Gastroesophageal sphincter (tissue), 4 donors: ENCODE results near the gene FKRP. TPM values are rescaled to one million over a fixed set of nuclear protein-coding genes. Genes with fewer than 3 reads are reported as not detected.
A peak's percentile ranks its signal among the peaks of the same experiment; 100 is the strongest.

Experiments used
- ATAC-seq: fragments of 150-250 bp; one replicate; pipeline ENCODE4 v1.9.1; 2016; ENCODE audit warnings: mild to moderate bottlenecking, moderate library complexity
- H3K27ac ChIP-seq, 4 donors: fragments of 200-600 bp; sonication (generic) in 3 of 4; 1 replicate in 3 of 4; 2 replicates in 1 of 4; pipeline ENCODE4 v1.5.1; 2016 to 2019
- H3K27me3 ChIP-seq: fragments of 200-600 bp; sonication (generic); one replicate; pipeline ENCODE4 v1.5.1; 2019
- H3K36me3 ChIP-seq, 2 donors: fragments of 200-600 bp; sonication (generic); one replicate each; pipeline ENCODE4 v1.5.1; 2019; ENCODE audit warnings: control low read depth in 1 of 2
- H3K4me1 ChIP-seq, 3 donors: fragments of 200-600 bp; sonication (generic); 1 replicate in 2 of 3; 2 replicates in 1 of 3; pipeline ENCODE4 v1.5.1; 2016 to 2019; ENCODE audit warnings: control low read depth in 2 of 3
- H3K4me3 ChIP-seq, 2 donors: fragments of 200-600 bp; sonication (generic); one replicate each; pipeline ENCODE4 v1.5.1; 2019; ENCODE audit warnings: mild to moderate bottlenecking in 1 of 2, moderate library complexity in 1 of 2
- H3K9me3 ChIP-seq, 3 donors: fragments of 200-600 bp; sonication (generic); one replicate each; pipeline ENCODE4 v1.5.1; 2017 to 2019; ENCODE audit warnings: control low read depth in 2 of 3
- EP300 ChIP-seq: sonication (generic); formaldehyde crosslinking; IDR thresholded peaks from one replicate; pipeline ENCODE4 v1.6.1; 2017; ENCODE audit warnings: antibody characterized with exemption, mild to moderate bottlenecking
- POLR2A ChIP-seq, 2 donors: fragments of 450-650 bp; IDR thresholded peaks; one replicate each; pipeline ENCODE4 v1.6.1; 2017; ENCODE audit warnings: antibody characterized with exemption in 2 of 2, mild to moderate bottlenecking in 2 of 2, moderate library complexity in 1 of 2
- POLR2AphosphoS5 ChIP-seq: sonication (generic); formaldehyde crosslinking; IDR thresholded peaks from one replicate; pipeline ENCODE4 v1.6.1; 2017; ENCODE audit warnings: antibody characterized with exemption
- WGBS, 2 donors: methylation state at CpG; one replicate each; pipeline ENCODE4 v1.1.5; 2018; ENCODE audit warnings: low coverage in 1 of 2; 5-methylcytosine and 5-hydroxymethylcytosine counted together
- total RNA-seq, 4 donors: library from RNA; depleted of rRNA; stranded (reverse); fragments of >200 nt; gene quantifications; one replicate each; pipeline ENCODE4 v1.1.0, GENCODE V29; 2016
- TF ChIP-seq, protein P1 (sequence below), 4 experiments: fragments of 200-600 bp in 2 of 4; fragments of 450-650 bp in 2 of 4; sonication (generic) in 1 of 4; IDR thresholded peaks; one replicate each; pipeline ENCODE4 v1.5.1; 2017 to 2019; ENCODE audit warnings: antibody characterized with exemption in 4 of 4, mild to moderate bottlenecking in 2 of 4, moderate library complexity in 2 of 4

FKRP gene
- total RNA-seq, 4 donors from 2014 or later: 18.7 to 22.5 (median 20.3) TPM

DNA sequence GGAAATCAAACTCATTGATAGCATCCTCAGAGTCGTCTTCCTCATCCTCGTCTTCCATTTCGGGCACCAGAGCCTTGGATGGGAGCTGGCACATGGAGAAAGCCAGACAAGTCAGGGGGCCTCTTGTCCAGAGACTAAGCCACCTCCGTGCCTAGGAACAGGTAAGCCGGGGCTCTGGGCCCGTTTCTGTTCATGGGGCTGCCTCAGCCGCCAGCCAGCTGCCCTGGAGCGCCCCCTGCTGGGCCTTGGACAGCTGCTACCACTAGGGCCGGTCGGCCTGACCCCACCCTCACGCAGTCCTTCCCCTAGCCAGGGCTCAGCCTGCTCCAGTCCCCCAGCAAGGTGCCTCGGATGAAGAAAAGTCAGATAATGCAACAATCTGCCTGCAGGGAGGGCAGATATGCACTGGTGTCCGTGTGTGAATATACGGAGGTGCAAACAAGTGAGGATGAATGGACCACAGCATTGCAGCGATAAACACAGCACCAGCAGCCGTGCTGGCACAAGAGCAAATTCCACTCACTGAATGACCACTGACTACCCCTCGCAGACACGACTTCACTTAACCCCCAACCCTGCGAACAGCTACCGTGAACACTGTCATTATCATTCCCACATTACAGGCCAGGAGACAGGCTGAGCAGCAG is 17.0 kb upstream of the FKRP start:
- WGBS, 2 donors: 44 to 60% methylated on average over 4 to 7 of the region's 20 CpGs
- Histone ChIP-seq H3K27ac (peak overlapping the region in 3 of 4 donors; percentile 49 to 65 (median 62)), H3K27me3 (no peaks in the 10 kb centered on the region), H3K4me3 (no peak overlapping the region), H3K9me3 (no peaks in the 10 kb centered on the region), H3K4me1 (peaks cover 0 to 61% (median 5%) of the 10 kb centered on the region in 3 donors), H3K36me3 (peaks cover 0 to 100% of the 10 kb centered on the region in 2 donors)
- no peak for TF ChIP-seq POLR2AphosphoS5
- TF ChIP-seq, protein P1, sequence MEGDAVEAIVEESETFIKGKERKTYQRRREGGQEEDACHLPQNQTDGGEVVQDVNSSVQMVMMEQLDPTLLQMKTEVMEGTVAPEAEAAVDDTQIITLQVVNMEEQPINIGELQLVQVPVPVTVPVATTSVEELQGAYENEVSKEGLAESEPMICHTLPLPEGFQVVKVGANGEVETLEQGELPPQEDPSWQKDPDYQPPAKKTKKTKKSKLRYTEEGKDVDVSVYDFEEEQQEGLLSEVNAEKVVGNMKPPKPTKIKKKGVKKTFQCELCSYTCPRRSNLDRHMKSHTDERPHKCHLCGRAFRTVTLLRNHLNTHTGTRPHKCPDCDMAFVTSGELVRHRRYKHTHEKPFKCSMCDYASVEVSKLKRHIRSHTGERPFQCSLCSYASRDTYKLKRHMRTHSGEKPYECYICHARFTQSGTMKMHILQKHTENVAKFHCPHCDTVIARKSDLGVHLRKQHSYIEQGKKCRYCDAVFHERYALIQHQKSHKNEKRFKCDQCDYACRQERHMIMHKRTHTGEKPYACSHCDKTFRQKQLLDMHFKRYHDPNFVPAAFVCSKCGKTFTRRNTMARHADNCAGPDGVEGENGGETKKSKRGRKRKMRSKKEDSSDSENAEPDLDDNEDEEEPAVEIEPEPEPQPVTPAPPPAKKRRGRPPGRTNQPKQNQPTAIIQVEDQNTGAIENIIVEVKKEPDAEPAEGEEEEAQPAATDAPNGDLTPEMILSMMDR (IDR thresholded peaks at IDR 0.05): peak in 3 of 4 experiments; percentile 88 to 96 (median 92)
- ATAC-seq: peak; percentile 73

DNA sequence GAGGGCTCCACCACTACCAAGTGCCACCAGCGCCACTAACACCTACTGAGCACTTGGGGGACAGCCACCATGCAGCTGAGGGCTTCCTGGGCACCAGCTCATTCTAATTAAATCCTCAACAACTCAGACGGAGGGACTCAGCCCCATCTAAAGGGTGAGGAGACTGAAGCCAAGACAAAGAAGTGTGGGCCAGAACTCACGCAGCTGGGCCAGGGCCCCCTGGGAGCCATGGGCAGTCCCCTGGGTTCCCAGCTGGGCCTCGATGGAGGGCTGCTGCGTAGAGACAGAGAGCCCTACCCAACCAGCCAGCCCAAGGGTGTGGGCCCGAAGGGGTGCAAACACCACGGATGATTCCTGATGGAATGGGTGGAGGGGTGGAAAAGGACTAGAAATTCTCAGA is 16.2 kb upstream of the FKRP start:
- Histone ChIP-seq H3K9me3 (no peaks in the 10 kb centered on the region), H3K27ac (no peak overlapping the region), H3K36me3 (peaks cover 0 to 100% of the 10 kb centered on the region in 2 donors), H3K4me1 (peaks cover 0 to 61% (median 5%) of the 10 kb centered on the region in 3 donors), H3K27me3 (no peaks in the 10 kb centered on the region), H3K4me3 (no peak overlapping the region)
- ATAC-seq: no peak
- whole genome bisulfite sequencing, 2 donors: 60 to 93% methylated on average over 1 to 3 of the region's 7 CpGs
- TF ChIP-seq POLR2A (IDR thresholded peaks at IDR 0.05) (no peak), POLR2AphosphoS5 (no peak), EP300 (no peak)
- TF ChIP-seq, protein P1 (IDR thresholded peaks at IDR 0.05): no peak

- Histone ChIP-seq H3K27ac (no peak overlapping the region), H3K36me3 (peaks cover 0 to 100% of the 10 kb centered on the region in 2 donors), H3K27me3 (no peaks in the 10 kb centered on the region), H3K4me1 (peaks cover 0 to 61% (median 5%) of the 10 kb centered on the region in 3 donors), H3K9me3 (no peaks in the 10 kb centered on the region), H3K4me3 (no peak overlapping the region)
- WGBS, 2 donors: 79 to 94% methylated on average over 5 to 6 of the region's 9 CpGs
- no peak for ATAC-seq
- TF ChIP-seq EP300 (no peak), POLR2A (IDR thresholded peaks at IDR 0.05) (no peak), POLR2AphosphoS5 (no peak)
- TF ChIP-seq, protein P1 (IDR thresholded peaks at IDR 0.05): no peak
Observed at GRCh38 chr19:46730187-46730586, 15.7 kb upstream of the FKRP start.

DNA sequence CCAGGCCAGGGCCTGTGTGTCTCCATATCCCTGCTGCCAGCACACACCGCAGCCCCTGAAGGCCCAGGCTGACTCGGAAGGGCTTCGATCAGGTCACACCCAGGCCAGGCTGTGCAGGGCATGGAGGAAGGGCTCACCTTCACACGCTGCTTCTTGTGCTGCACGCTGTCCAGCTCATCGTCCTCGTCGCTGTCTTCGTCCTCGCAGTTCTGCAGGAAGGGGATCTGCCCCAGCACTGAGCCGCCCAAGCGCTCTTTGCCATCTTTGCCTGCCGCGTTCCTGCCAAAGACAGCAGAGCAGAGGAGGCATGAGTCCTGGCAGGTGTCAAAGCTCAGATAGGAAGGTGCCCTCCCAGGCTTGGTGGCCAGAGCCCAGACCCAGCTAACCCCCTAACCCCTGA is 15.3 kb upstream of the FKRP start:
- H3K9me3 ChIP-seq: no peaks in the 10 kb centered on the region
- TF ChIP-seq EP300 (no peak), POLR2AphosphoS5 (no peak), POLR2A (IDR thresholded peaks at IDR 0.05) (no peak)
- TF ChIP-seq, protein P1 (IDR thresholded peaks at IDR 0.05): no peak
- 90% methylated on average over 10 of the region's 14 CpGs; no CpG with 5 or more reads in 1 of the 2 donors for WGBS, 2 donors
- peaks cover 0 to 61% (median 5%) of the 10 kb centered on the region in 3 donors for H3K4me1 ChIP-seq
- no peak overlapping the region for H3K4me3 ChIP-seq
- H3K27me3 ChIP-seq: no peaks in the 10 kb centered on the region
- no peak overlapping the region for H3K27ac ChIP-seq
- no peak for ATAC-seq
- H3K36me3 ChIP-seq: peaks cover 0 to 100% of the 10 kb centered on the region in 2 donors

DNA sequence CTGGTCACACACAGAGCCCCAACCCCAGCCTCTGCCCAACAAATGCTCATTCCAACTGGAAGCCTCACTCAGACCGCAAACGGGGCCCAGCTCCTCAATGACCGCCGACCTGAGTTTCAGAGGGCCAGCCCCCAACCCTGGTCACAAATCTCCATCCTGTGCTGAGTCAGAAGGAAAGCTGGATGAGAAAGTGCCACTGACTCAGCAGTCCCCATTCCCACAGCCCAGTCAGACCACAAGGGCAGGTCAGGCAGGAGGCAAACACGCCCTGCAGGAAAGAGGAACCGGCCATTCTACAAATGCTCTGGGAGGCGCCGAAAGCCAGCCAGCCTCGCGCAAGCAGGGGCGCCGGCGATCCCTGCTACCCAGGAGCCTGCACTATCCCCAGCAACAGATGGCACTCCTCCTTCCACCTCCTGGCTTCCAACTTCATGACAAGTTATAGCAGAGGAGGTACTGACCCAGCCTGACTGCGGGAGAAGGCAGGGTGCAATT is 14.8 kb upstream of the FKRP start:
- no peak overlapping the region for H3K27ac ChIP-seq
- H3K27me3 ChIP-seq: no peaks in the 10 kb centered on the region
- no peaks in the 10 kb centered on the region for H3K9me3 ChIP-seq
- WGBS, 2 donors: 67% methylated on average over 1 of the region's 14 CpGs
- TF ChIP-seq POLR2A (IDR thresholded peaks at IDR 0.05) (no peak), POLR2AphosphoS5 (no peak), EP300 (no peak)
- TF ChIP-seq, protein P1 (IDR thresholded peaks at IDR 0.05): no peak
- no peak for ATAC-seq
- H3K4me3 ChIP-seq: no peak overlapping the region
- peaks cover 0 to 100% of the 10 kb centered on the region in 2 donors for H3K36me3 ChIP-seq
- H3K4me1 ChIP-seq: peaks cover 0 to 60% (median 5%) of the 10 kb centered on the region in 3 donors
